Vagina (tissue), 2 donors: ENCODE data around the gene DGKI.

ENCODE experiments used
- POLR2A ChIP-seq, 2 donors: fragments of 450-650 bp; IDR thresholded peaks; one replicate each; pipeline ENCODE4 v1.6.1; 2017; ENCODE audit warnings: antibody characterized with exemption in 2 of 2, mild to moderate bottlenecking in 2 of 2, moderate library complexity in 2 of 2
- POLR2AphosphoS5 ChIP-seq, 2 donors: sonication (generic); formaldehyde crosslinking; IDR thresholded peaks; one replicate each; pipeline ENCODE4 v1.9.0; 2017; ENCODE audit warnings: antibody characterized with exemption in 2 of 2, mild to moderate bottlenecking in 2 of 2, low read depth in 1 of 2; ENCODE audit not compliant: insufficient read depth in 1 of 2
- TF ChIP-seq, protein P1 (sequence below), 3 experiments: fragments of 450-650 bp in 2 of 3; fragments of 200-600 bp in 1 of 3; sonication (generic) in 1 of 3; IDR thresholded peaks; one replicate each; pipeline ENCODE4 v1.5.1; 2017 to 2019; ENCODE audit warnings: antibody characterized with exemption in 3 of 3, mild to moderate bottlenecking in 2 of 3, moderate library complexity in 2 of 3

DNA sequence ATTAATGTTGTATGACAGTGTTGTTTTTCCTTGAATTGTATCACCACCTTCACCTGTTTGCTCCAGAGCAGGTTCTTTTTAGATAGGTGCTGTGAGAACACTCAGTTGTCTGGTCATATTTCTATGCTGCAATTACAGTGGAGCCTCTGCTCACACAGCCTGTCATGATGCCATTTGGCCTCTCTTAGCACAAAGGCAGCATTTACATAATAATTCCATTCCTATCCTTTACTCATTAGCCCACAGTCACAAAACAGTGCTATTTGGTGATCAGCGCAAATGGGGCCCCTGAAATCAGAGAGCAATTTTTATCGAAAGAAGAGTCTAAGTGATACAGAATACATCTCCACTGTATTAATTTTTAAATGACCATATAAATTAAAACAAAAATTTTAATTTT lies 13.8 kb upstream of the DGKI start:
- TF ChIP-seq, protein P1, sequence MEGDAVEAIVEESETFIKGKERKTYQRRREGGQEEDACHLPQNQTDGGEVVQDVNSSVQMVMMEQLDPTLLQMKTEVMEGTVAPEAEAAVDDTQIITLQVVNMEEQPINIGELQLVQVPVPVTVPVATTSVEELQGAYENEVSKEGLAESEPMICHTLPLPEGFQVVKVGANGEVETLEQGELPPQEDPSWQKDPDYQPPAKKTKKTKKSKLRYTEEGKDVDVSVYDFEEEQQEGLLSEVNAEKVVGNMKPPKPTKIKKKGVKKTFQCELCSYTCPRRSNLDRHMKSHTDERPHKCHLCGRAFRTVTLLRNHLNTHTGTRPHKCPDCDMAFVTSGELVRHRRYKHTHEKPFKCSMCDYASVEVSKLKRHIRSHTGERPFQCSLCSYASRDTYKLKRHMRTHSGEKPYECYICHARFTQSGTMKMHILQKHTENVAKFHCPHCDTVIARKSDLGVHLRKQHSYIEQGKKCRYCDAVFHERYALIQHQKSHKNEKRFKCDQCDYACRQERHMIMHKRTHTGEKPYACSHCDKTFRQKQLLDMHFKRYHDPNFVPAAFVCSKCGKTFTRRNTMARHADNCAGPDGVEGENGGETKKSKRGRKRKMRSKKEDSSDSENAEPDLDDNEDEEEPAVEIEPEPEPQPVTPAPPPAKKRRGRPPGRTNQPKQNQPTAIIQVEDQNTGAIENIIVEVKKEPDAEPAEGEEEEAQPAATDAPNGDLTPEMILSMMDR (IDR thresholded peaks at IDR 0.05) = no peak
- TF ChIP-seq POLR2A (IDR thresholded peaks at IDR 0.05) (no peak), POLR2AphosphoS5 (IDR thresholded peaks at IDR 0.05; ENCODE audit: insufficient read depth in 1 of 2, low read depth in 1 of 2) (no peak)
